B cell (primary cell): ENCODE data around the gene QSOX1. TPM values are rescaled to one million over a fixed set of nuclear protein-coding genes. Genes with fewer than 3 reads are reported as not detected.

Experiments used
- ATAC-seq: fragments of 200-7000 bp; cut with Tn5 transposase; one replicate; pipeline ENCODE4 v1.10.0; 2021; ENCODE audit warnings: low read depth, mild to moderate bottlenecking, moderate number of reproducible peaks, moderate library complexity
- CTCF ChIA-PET: fragments of 350-600 bp; sonication (Branson Sonifier 250); formaldehyde crosslinking; loops from one replicate; lab custom pipeline; 2021; ENCODE audit warnings: antibody characterized with exemption, inconsistent platforms; lab: Charles Lee
- POLR2A ChIA-PET: fragments of 350-600 bp; sonication (Branson Sonifier 250); formaldehyde crosslinking; loops from one replicate; lab custom pipeline; 2021; ENCODE audit warnings: antibody characterized with exemption; lab: Charles Lee
- DNase-seq: peaks from one replicate; pipeline ENCODE4 v3.0.0; 2013
- H2AFZ ChIP-seq: 2 replicates; pipeline ENCODE4 v1.6.1; 2012; ENCODE audit warnings: mild to moderate bottlenecking, low read depth, low read length; ENCODE audit not compliant: insufficient read depth, poor library complexity, severe bottlenecking
- H3K27ac ChIP-seq, 2 donors: 1 replicate in 1 of 2; 2 replicates in 1 of 2; pipeline ENCODE4 v1.5.1; 2012 to 2013; ENCODE audit warnings: low read length in 2 of 2, mild to moderate bottlenecking in 2 of 2, moderate library complexity in 1 of 2
- H3K27me3 ChIP-seq, 4 experiments: fragments of 200-600 bp in 1 of 4; sonication (generic) in 1 of 4; replicated peaks in 1 of 4; 1 replicate in 2 of 4; 2 replicates in 2 of 4; pipeline versions ENCODE4 v1.6.1 to v1.7.0; 2013 to 2016; ENCODE audit warnings: low read length in 3 of 4, mild to moderate bottlenecking in 2 of 4, mixed read lengths in 1 of 4, moderate library complexity in 1 of 4; ENCODE audit not compliant: insufficient read depth in 4 of 4, control insufficient read depth in 3 of 4; ENCODE audit errors: control extremely low read depth in 1 of 4
- H3K36me3 ChIP-seq, 2 experiments: replicated peaks in 1 of 2; 1 replicate in 1 of 2; 2 replicates in 1 of 2; pipeline versions ENCODE4 v1.6.1 to v1.7.1; 2013; ENCODE audit warnings: low read length in 1 of 2; ENCODE audit not compliant: insufficient read depth in 2 of 2, control insufficient read depth in 1 of 2; ENCODE audit errors: control extremely low read depth in 1 of 2, extremely low read depth in 1 of 2
- H3K4me1 ChIP-seq, 2 donors: fragments of 200-600 bp in 1 of 2; sonication (generic) in 1 of 2; 1 replicate in 1 of 2; 2 replicates in 1 of 2; pipeline versions ENCODE4 v1.5.1 to v1.6.1; 2013 to 2017; ENCODE audit warnings: low read length in 2 of 2; ENCODE audit not compliant: control insufficient read depth in 2 of 2, insufficient read depth in 2 of 2
- H3K4me2 ChIP-seq: replicated peaks from 2 replicates; pipeline ENCODE3; 2012; ENCODE audit warnings: mild to moderate bottlenecking, low read depth, low read length; ENCODE audit not compliant: poor library complexity, severe bottlenecking
- H3K4me3 ChIP-seq, 5 experiments: fragments of 200-600 bp in 1 of 5; sonication (generic) in 1 of 5; 1 replicate in 3 of 5; 2 replicates in 2 of 5; pipeline versions ENCODE4 v1.5.1 to v1.7.0; 2011 to 2016; ENCODE audit warnings: low read length in 4 of 5, mild to moderate bottlenecking in 4 of 5, low read depth in 2 of 5, control low read depth in 1 of 5, moderate library complexity in 1 of 5; ENCODE audit not compliant: insufficient read depth in 1 of 5; ENCODE audit errors: control extremely low read depth in 1 of 5, extremely low read depth in 1 of 5
- H3K79me2 ChIP-seq: fragments of 200-600 bp; sonication (generic); one replicate; pipeline ENCODE4 v1.6.0; 2016; ENCODE audit warnings: low read length; ENCODE audit not compliant: control insufficient read depth, insufficient read depth
- H3K9ac ChIP-seq: fragments of 200-600 bp; sonication (generic); 2 replicates; pipeline ENCODE4 v1.6.1; 2017; ENCODE audit warnings: mild to moderate bottlenecking, low read length, moderate library complexity
- H3K9me3 ChIP-seq, 3 donors: one replicate each; pipeline versions ENCODE4 v1.6.1 to v1.7.1; 2013; ENCODE audit warnings: low read length in 2 of 3; ENCODE audit not compliant: control insufficient read depth in 2 of 3, insufficient read depth in 1 of 3; ENCODE audit errors: control extremely low read depth in 1 of 3
- H4K20me1 ChIP-seq: 2 replicates; pipeline ENCODE4 v1.6.0; 2012; ENCODE audit warnings: mild to moderate bottlenecking, low read length; ENCODE audit not compliant: insufficient read depth, control insufficient read depth, poor library complexity, severe bottlenecking
- H3K27ac Mint-ChIP-seq: one replicate; pipeline ENCODE4 v1.8.0; 2021; ENCODE audit warnings: mixed read lengths
- H3K27me3 Mint-ChIP-seq: one replicate; pipeline ENCODE4 v1.8.0; 2021; ENCODE audit warnings: mixed read lengths
- H3K4me1 Mint-ChIP-seq: one replicate; pipeline ENCODE4 v1.8.0; 2021; ENCODE audit warnings: mixed read lengths
- H3K4me3 Mint-ChIP-seq: one replicate; pipeline ENCODE4 v1.8.0; 2021; ENCODE audit warnings: mixed read lengths
- H3K9me3 Mint-ChIP-seq: one replicate; pipeline ENCODE4 v1.8.0; 2022; ENCODE audit warnings: mixed read lengths; ENCODE audit not compliant: insufficient read depth
- CTCF ChIP-seq: fragments of 200-600 bp; IDR thresholded peaks from one replicate; pipeline ENCODE4 v1.8.0; 2022; ENCODE audit warnings: antibody characterized with exemption, mild to moderate bottlenecking
- EZH2 ChIP-seq: IDR thresholded peaks from 2 replicates; pipeline ENCODE4 v1.6.1; 2012; ENCODE audit warnings: borderline replicate concordance, low read depth, mild to moderate bottlenecking, moderate library complexity, low read length; ENCODE audit not compliant: insufficient read depth, poor library complexity, severe bottlenecking
- WGBS: methylation state at CpG from one replicate; pipeline ENCODE4 v1.1.5; 2013; ENCODE audit warnings: missing lambda C conversion rate; ENCODE audit not compliant: insufficient coverage; 5-methylcytosine and 5-hydroxymethylcytosine counted together
- intact Hi-C: fragments of 100-400 bp; cut with micrococcal nuclease; formaldehyde crosslinking; loops from one replicate; pipeline ENCODE4 v1.10.0; 2022
- polyA plus RNA-seq: library from polyadenylated mRNA; depleted of rRNA; stranded (reverse); fragments of >200 nt; gene quantifications from 2 replicates; pipeline ENCODE4 v1.2.3, GENCODE V29; 2012
- total RNA-seq, 2 donors: library from RNA; stranded (reverse); fragments of 120-200 nt in 1 of 2; gene quantifications; 1 replicate in 1 of 2; 2 replicates in 1 of 2; pipeline versions ENCODE4 v1.2.3 to v1.2.4, GENCODE V29; 2013 to 2022

QSOX1 gene
- total and polyA plus RNA-seq, 2 donors (not counting 1 experiment from before 2014, with no cell fraction given) = 11.4 to 20.6 TPM

GRCh38 chr1:180231936-180232335 lies 77.3 kb downstream of the QSOX1 start:
- 7% methylated on average over 12 of the region's 14 CpGs for WGBS
- Histone ChIP-seq H3K79me2 (no peaks in the 10 kb centered on the region), H4K20me1 (no peaks in the 10 kb centered on the region), H3K9me3 (peaks cover 0 to 56% (median 0%) of the 10 kb centered on the region in 3 donors), H3K9ac (peak overlapping the region; percentile 68), H3K27ac (no peak overlapping the region), H3K4me3 (peak overlapping the region in 1 of 5 experiments; percentile 58), H3K36me3 (no peaks in the 10 kb centered on the region), H3K4me2 (peak overlapping the region; percentile 98), H3K4me1 (peaks cover 60 to 76% of the 10 kb centered on the region in 2 donors), H2AFZ (peak overlapping the region; percentile 72), H3K27me3 (peaks cover 0 to 85% (median 67%) of the 10 kb centered on the region in 4 experiments)
- ATAC-seq = no peak
- TF ChIP-seq EZH2 (no peak), CTCF (no peak)
- Mint-ChIP-seq H3K27ac (no peak overlapping the region), H3K27me3 (peaks cover 64% of the 10 kb centered on the region), H3K4me1 (peaks cover 44% of the 10 kb centered on the region), H3K9me3 (no peaks in the 10 kb centered on the region), H3K4me3 (peak overlapping the region; percentile 80)
- ChIA-PET POLR2A (no interaction called here), CTCF (no interaction called here)
- intact Hi-C loops = no loop called here
- DNase-seq = peak; percentile 42

DNA sequence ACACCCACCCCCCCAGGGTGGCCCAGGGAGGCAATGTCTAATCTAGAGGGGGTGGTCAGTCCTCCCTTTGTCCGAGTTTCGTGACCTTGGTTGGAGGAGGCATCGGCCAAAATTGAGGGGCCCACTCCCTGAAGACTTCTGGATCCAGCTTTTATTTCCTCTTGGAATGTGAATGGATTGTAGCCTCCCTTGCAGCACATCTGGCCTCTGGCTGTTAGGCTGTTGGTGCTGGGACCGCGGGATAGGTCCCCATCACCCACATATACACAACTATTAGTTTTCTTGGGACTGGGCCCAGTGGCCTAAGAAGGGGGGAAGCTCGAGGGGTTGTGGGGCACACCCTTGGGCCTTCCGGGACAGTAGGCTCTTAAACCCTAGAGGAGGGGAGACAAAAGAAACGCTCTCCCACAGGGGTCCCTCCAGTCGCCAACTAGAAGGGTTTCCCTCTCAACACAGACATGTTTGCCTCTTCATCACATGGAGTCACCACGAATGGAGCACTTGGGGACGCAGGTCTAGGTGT lies 77.9 kb downstream of the QSOX1 start:
- DNase-seq (no peak), ATAC-seq (no peak)
- Histone ChIP-seq H3K9ac (no peak overlapping the region), H3K36me3 (no peaks in the 10 kb centered on the region), H3K27ac (no peak overlapping the region), H3K4me1 (peaks cover 60 to 78% of the 10 kb centered on the region in 2 donors), H4K20me1 (no peaks in the 10 kb centered on the region), H3K4me3 (no peak overlapping the region), H3K9me3 (peaks cover 0 to 56% (median 0%) of the 10 kb centered on the region in 3 donors), H3K79me2 (no peaks in the 10 kb centered on the region), H2AFZ (no peak overlapping the region), H3K4me2 (no peak overlapping the region), H3K27me3 (peaks cover 0 to 92% (median 70%) of the 10 kb centered on the region in 4 experiments)
- POLR2A ChIA-PET = no interaction called here
- H3K9me3 Mint-ChIP-seq = no peaks in the 10 kb centered on the region
- intact Hi-C loops = no loop called here
- H3K4me3 Mint-ChIP-seq = peak overlapping the region; percentile 80
- peaks cover 65% of the 10 kb centered on the region for H3K27me3 Mint-ChIP-seq
- 21% methylated on average over 4 of the region's 11 CpGs for WGBS
- peaks cover 44% of the 10 kb centered on the region for H3K4me1 Mint-ChIP-seq
- CTCF ChIA-PET = no interaction called here
- TF ChIP-seq EZH2 (no peak), CTCF (no peak)
- H3K27ac Mint-ChIP-seq = no peak overlapping the region
